ENCODE data around the gene ATP1A4. TPM values are rescaled to one million over a fixed set of nuclear protein-coding genes. Genes with fewer than 3 reads are reported as not detected.

The ATP1A4 gene
- total and polyA plus RNA-seq, 10 of the 15 experiments (the other 5 are each of a cell fraction or from before 2014, with no cell fraction given): 0.31 to 1.0 (median 0.54) TPM

GRCh38 chr1:160120797-160121196 is 30.6 kb upstream of the ATP1A4 start (continued):
- TF ChIP-seq ZNF687 (IDR thresholded peaks at IDR 0.05) (no peak), ZBED1 (IDR thresholded peaks at IDR 0.05; ENCODE audit: borderline replicate concordance) (no peak), NFIC (IDR thresholded peaks at IDR 0.05; ENCODE audit: low read depth, low read length) (no peak)

GRCh38 chr1:160121388-160121787 is 30.0 kb upstream of the ATP1A4 start:
- Histone ChIP-seq H4K20me1 (ENCODE audit: control insufficient read depth, insufficient read depth) (0 out of 2 replicates have a peak, but pooled peaks cover 3% of the 10 kb centered on the region), H3K27ac (ENCODE audit: control insufficient read depth, insufficient read depth) (no peak overlapping the region), H3K4me1 (ENCODE audit: control insufficient read depth, insufficient read depth, low read length) (no peaks in the 10 kb centered on the region), H3K9ac (ENCODE audit: control insufficient read depth, insufficient read depth, low read length) (no peak overlapping the region), H3K4me2 (ENCODE audit: control insufficient read depth, insufficient read depth) (no peak overlapping the region), H2AFZ (ENCODE audit: control insufficient read depth, low read depth, low read length) (no peak overlapping the region), H3K79me2 (ENCODE audit: control insufficient read depth, insufficient read depth, low read length) (no peaks in the 10 kb centered on the region), H3K36me3 (ENCODE audit: control insufficient read depth in 2 of 2, insufficient read depth in 2 of 2, low read length in 1 of 2) (no peaks in the 10 kb centered on the region), H3K4me3 (no peak overlapping the region), H3K27me3 (replicated peaks in 1 of 2; ENCODE audit: control insufficient read depth in 2 of 2, insufficient read depth in 2 of 2, low read length in 1 of 2) (peaks cover 0 to 5% of the 10 kb centered on the region in 2 experiments; a peak in 2 of 4 replicates), H3K9me3 (replicated peaks; ENCODE audit: control insufficient read depth, insufficient read depth, low read length) (no peaks in the 10 kb centered on the region)
- intact Hi-C loops (cut with micrococcal nuclease; ENCODE audit: unreplicated experiment): no loop called here
- DNase-seq (ENCODE audit: low read depth, low spot score): no peak
- RAD21 ChIA-PET (ENCODE audit: unreplicated experiment): no interaction called here
- ATAC-seq: no peak
- in situ Hi-C loops (cut with MboI): no loop called here
- FAIRE-seq: no peak
- SMC1A ChIA-PET (ENCODE audit: uncharacterized antibody, unreplicated experiment): no interaction called here
- 0% methylated on average over 1 of the region's 1 CpG for WGBS (ENCODE audit: insufficient coverage, insufficient replicate concordance, low lambda C conversion rate, missing lambda C conversion rate)
- POLR2A ChIA-PET: no interaction called here
- CTCF ChIA-PET: no interaction called here
- BruUV-seq (replicated peaks): no TSS peak
- TF ChIP-seq NFXL1 (IDR thresholded peaks at IDR 0.05; ENCODE audit: borderline replicate concordance) (no peak), SRF (IDR thresholded peaks at IDR 0.05; ENCODE audit: low read depth in 2 of 2, low read length in 2 of 2) (no peak), RBBP5 (conservative IDR thresholded peaks at IDR 0.05) (no peak), CREB1 (IDR thresholded peaks at IDR 0.05; ENCODE audit: low read depth) (no peak), RUNX3 (IDR thresholded peaks at IDR 0.05; ENCODE audit: low read length) (no peak), ATF7 (IDR thresholded peaks at IDR 0.05; ENCODE audit: low read depth) (no peak), SMARCA5 (IDR thresholded peaks at IDR 0.05) (no peak), EZH2 (IDR thresholded peaks at IDR 0.05; ENCODE audit: borderline replicate concordance, control insufficient read depth, low read depth, low read length) (no peak), ESRRA (IDR thresholded peaks at IDR 0.05; ENCODE audit: low read length) (no peak), IKZF2 (IDR thresholded peaks at IDR 0.05) (no peak), CEBPZ (IDR thresholded peaks at IDR 0.05; ENCODE audit: low read depth, low read length) (no peak), SMC3 (IDR thresholded peaks at IDR 0.05; ENCODE audit: borderline replicate concordance, low read length) (no peak), TCF12 (IDR thresholded peaks at IDR 0.05; ENCODE audit: low read depth, low read length) (no peak), JUND (IDR thresholded peaks at IDR 0.05; ENCODE audit: low read depth, low read length) (no peak), CBX5 (IDR thresholded peaks at IDR 0.05; ENCODE audit: low read depth) (no peak), BHLHE40 (IDR thresholded peaks at IDR 0.05; ENCODE audit: borderline replicate concordance in 1 of 2, low read depth in 2 of 2, low read length in 1 of 2) (no peak)
